Activated T-cell treated with anti-CD3 and anti-CD28 coated beads, Interleukin-2, amount 50 U/mL, for 48 hours (primary cell): ENCODE measurements around the gene PSKH1.
"Not testable (repeated sequence)": the region's sequence is repeated elsewhere in the genome, so short reads cannot be mapped to it uniquely, and the experiment has no call there.

Experiments used
- DNase-seq, 2 experiments: peaks; one replicate each; pipeline ENCODE4 v3.0.0-alpha.2; 2020

Gene PSKH1

GRCh38 chr16:67892899-67893742 lies at the start of gene PSKH1:
Gene PSKH1 (plus strand): TSS chr16:67893254. CDS start chr16:67908750, 15,496 bp downstream.
- peak; percentile 94 to 95 for DNase-seq

- no peak for DNase-seq
Measured at GRCh38 chr16:67843343-67843765, 49.7 kb upstream of the PSKH1 start.

- DNase-seq, result peak in 1 of 2 experiments; percentile 23
Measured at GRCh38 chr16:67844497-67844896, 48.6 kb upstream of the PSKH1 start.

- peak in 1 of 2 experiments; percentile 32 for DNase-seq
Measured at GRCh38 chr16:67845291-67846062, 47.6 kb upstream of the PSKH1 start.

GRCh38 chr16:67846063-67846319 lies 47.1 kb upstream of the PSKH1 start:
- DNase-seq, result no peak

GRCh38 chr16:67846320-67847063 lies 46.6 kb upstream of the PSKH1 start, which contains the start of gene NUTF2:
Gene NUTF2 (plus strand): TSS chr16:67846933. CDS start chr16:67865131, 18,198 bp downstream.
- peak; percentile 98 for DNase-seq

GRCh38 chr16:67847064-67847861 lies 45.8 kb upstream of the PSKH1 start, which contains the start of gene CENPT:
Gene CENPT (minus strand): TSS chr16:67847693. CDS start chr16:67833859, 13,834 bp downstream.
- DNase-seq, result peak in 1 of 2 experiments; percentile 48

- no peak for DNase-seq
Measured at GRCh38 chr16:67848118-67848517, 44.9 kb upstream of the PSKH1 start.

GRCh38 chr16:67853670-67854069 lies 39.4 kb upstream of the PSKH1 start:
- DNase-seq, result no peak

- no peak for DNase-seq
Measured at GRCh38 chr16:67855789-67856188, 37.3 kb upstream of the PSKH1 start.

- DNase-seq, result no peak
Measured at GRCh38 chr16:67856927-67857546, 36.0 kb upstream of the PSKH1 start.

- DNase-seq, result peak; percentile 36 to 42
Measured at GRCh38 chr16:67857547-67858233, 35.4 kb upstream of the PSKH1 start.

- DNase-seq, result no peak
Measured at GRCh38 chr16:67858500-67858899, 34.6 kb upstream of the PSKH1 start.

- no peak for DNase-seq
Measured at GRCh38 chr16:67860589-67861398, 32.3 kb upstream of the PSKH1 start.

GRCh38 chr16:67861877-67862276 lies 31.2 kb upstream of the PSKH1 start:
- DNase-seq, result no peak

- no peak for DNase-seq
Measured at GRCh38 chr16:67862623-67863583, 30.2 kb upstream of the PSKH1 start.

- DNase-seq, result not testable (repeated sequence)
Measured at GRCh38 chr16:67864044-67864443, 29.0 kb upstream of the PSKH1 start.

GRCh38 chr16:67864594-67864993 lies 28.5 kb upstream of the PSKH1 start:
- DNase-seq, result no peak

- DNase-seq, result no peak
Measured at GRCh38 chr16:67865318-67865717, 27.7 kb upstream of the PSKH1 start.
